HepG2 (cell line): ENCODE results near the gene KLHL17. TPM values are rescaled to one million over a fixed set of nuclear protein-coding genes. Genes with fewer than 3 reads are reported as not detected.

ENCODE experiments used
- CBFB ChIP-seq: sonication (generic); formaldehyde crosslinking; IDR thresholded peaks from 2 replicates; pipeline ENCODE4 v1.4.0; 2020; ENCODE audit warnings: missing genetic modification reagents
- DZIP1 ChIP-seq: sonication (generic); formaldehyde crosslinking; IDR thresholded peaks from 2 replicates; pipeline ENCODE4 v1.5.0; 2020; ENCODE audit warnings: mild to moderate bottlenecking, missing genetic modification reagents
- GFI1 ChIP-seq: sonication (generic); formaldehyde crosslinking; IDR thresholded peaks from 2 replicates; pipeline ENCODE4 v1.5.0; 2020; ENCODE audit warnings: missing genetic modification reagents, mild to moderate bottlenecking, borderline replicate concordance
- HDAC2 ChIP-seq: sonication (generic); formaldehyde crosslinking; IDR thresholded peaks from 2 replicates; pipeline ENCODE4 v1.4.0; 2020; ENCODE audit warnings: missing genetic modification reagents
- IRF1 ChIP-seq: sonication (generic); formaldehyde crosslinking; IDR thresholded peaks from 2 replicates; pipeline ENCODE4 v1.4.0; 2020; ENCODE audit warnings: low read depth, mild to moderate bottlenecking, missing genetic modification reagents
- KDM2A ChIP-seq: sonication (generic); formaldehyde crosslinking; IDR thresholded peaks from 2 replicates; pipeline ENCODE4 v1.4.0; 2020; ENCODE audit warnings: low read depth, missing genetic modification reagents, borderline replicate concordance
- KLF16 ChIP-seq, 2 experiments: sonication (generic) in 1 of 2; formaldehyde crosslinking in 1 of 2; IDR thresholded peaks; 2 replicates each; pipeline versions ENCODE4 v1.6.1 to v1.8.0; 2016 to 2023; ENCODE audit warnings: missing genetic modification reagents in 2 of 2, missing compliant biosample characterization in 1 of 2
- LRRFIP1 ChIP-seq: sonication (generic); formaldehyde crosslinking; conservative IDR thresholded peaks from 2 replicates; pipeline ENCODE4 v1.4.0; 2020; ENCODE audit warnings: missing genetic modification reagents
- MYPOP ChIP-seq: sonication (generic); formaldehyde crosslinking; IDR thresholded peaks from 2 replicates; pipeline ENCODE4 v1.8.1; 2023; ENCODE audit warnings: mild to moderate bottlenecking, moderate library complexity, missing genetic modification reagents
- NCOA2 ChIP-seq: sonication (generic); formaldehyde crosslinking; IDR thresholded peaks from 2 replicates; pipeline ENCODE4 v1.8.0; 2022; ENCODE audit warnings: inconsistent platforms
- NR2F1 ChIP-seq, 2 experiments: fragments of 450-650 bp in 1 of 2; formaldehyde crosslinking in 1 of 2; IDR thresholded peaks; 2 replicates each; pipeline versions ENCODE4 v1.5.0 to v1.6.1; 2016 to 2020; ENCODE audit warnings: mild to moderate bottlenecking in 1 of 2, missing compliant biosample characterization in 1 of 2, missing genetic modification reagents in 1 of 2, moderate library complexity in 1 of 2
- POLR2G ChIP-seq: fragments of 200-400 bp; formaldehyde crosslinking; IDR thresholded peaks from 2 replicates; pipeline ENCODE4 v1.6.1; 2018; ENCODE audit warnings: mild to moderate bottlenecking, low read depth, low read length, moderate library complexity
- PRDM4 ChIP-seq: sonication (generic); formaldehyde crosslinking; IDR thresholded peaks from 2 replicates; pipeline ENCODE4 v1.9.0; 2021; ENCODE audit warnings: missing genetic modification reagents, borderline replicate concordance
- SNAPC2 ChIP-seq: sonication (generic); formaldehyde crosslinking; IDR thresholded peaks from 2 replicates; pipeline ENCODE4 v1.8.1; 2022; ENCODE audit warnings: mild to moderate bottlenecking, missing genetic modification reagents
- SRSF4 ChIP-seq: fragments of 200-400 bp; formaldehyde crosslinking; IDR thresholded peaks from one replicate; pipeline ENCODE4 v1.6.1; 2018; ENCODE audit warnings: mild to moderate bottlenecking, low read depth, low read length, moderate library complexity; ENCODE audit not compliant: poor library complexity, severe bottlenecking
- ZNF235 ChIP-seq: sonication (generic); formaldehyde crosslinking; IDR thresholded peaks from 2 replicates; pipeline ENCODE4 v1.8.1; 2023; ENCODE audit warnings: mild to moderate bottlenecking, missing genetic modification reagents, borderline replicate concordance
- ZNF253 ChIP-seq: sonication (generic); formaldehyde crosslinking; IDR thresholded peaks from 2 replicates; pipeline ENCODE4 v1.8.0; 2022; ENCODE audit warnings: mild to moderate bottlenecking, missing genetic modification reagents, borderline replicate concordance
- ZNF317 ChIP-seq: sonication (generic); formaldehyde crosslinking; IDR thresholded peaks from 2 replicates; pipeline ENCODE4 v1.5.0; 2020; ENCODE audit warnings: mild to moderate bottlenecking, missing genetic modification reagents
- polyA plus RNA-seq, 8 experiments: library from polyadenylated mRNA; depleted of rRNA in 3 of 8; stranded (reverse) in 7 of 8; unstranded in 1 of 8; fragments of >200 nt; fragmentation: Illumina TruSeq in 4 of 8; extraction: Trizol in 4 of 8; gene quantifications; 2 replicates each; pipeline versions ENCODE4 v1.2.1 to v1.2.3, GENCODE V29; 2011 to 2016; ENCODE audit warnings: low read depth in 4 of 8, missing spikeins in 1 of 8, mixed read lengths in 1 of 8; ENCODE audit not compliant: insufficient read depth in 1 of 8
- total RNA-seq, 5 experiments: library from RNA; depleted of rRNA; stranded (reverse); fragments of >200 nt; fragmentation: Illumina TruSeq; extraction: Trizol; gene quantifications; 2 replicates each; pipeline ENCODE4 v1.2.3, GENCODE V29; 2016; ENCODE audit warnings: low read depth in 1 of 5

Gene KLHL17
- total and polyA plus RNA-seq, 2 of the 13 experiments (the other 11 are each of a cell fraction or from before 2014, with no cell fraction given) = 9.3 to 24.7 TPM

- TF ChIP-seq CBFB (CRISPR knock-in tag) (no peak), MYPOP (CRISPR knock-in tag) (0 out of 2 replicates have a peak, but pooled peaks have one; percentile 5), LRRFIP1 (CRISPR knock-in tag) (no peak), SNAPC2 (CRISPR knock-in tag) (peak; percentile 69; the same call in 1 of the 2 replicates), PRDM4 (CRISPR knock-in tag) (no peak), NCOA2 (CRISPR knock-in tag) (no peak), ZNF253 (CRISPR knock-in tag) (peak; percentile 29; the same call in 1 of the 2 replicates), POLR2G (no peak), SRSF4 (no peak), DZIP1 (no peak; the same call in 1 of the 2 replicates), NR2F1 (CRISPR knock-in tag; IDR thresholded peaks at IDR 0.05) (no peak), GFI1 (CRISPR knock-in tag) (peak; percentile 12; the same call in 1 of the 2 replicates), KLF16 (CRISPR knock-in tag; IDR thresholded peaks at IDR 0.05) (0 out of 4 replicates have a peak, but pooled peaks of 1 of the 2 experiments have one; percentile 4), ZNF317 (CRISPR knock-in tag) (peak; percentile 17; the same call in 1 of the 2 replicates), HDAC2 (no peak), ZNF235 (CRISPR knock-in tag) (0 out of 2 replicates have a peak, but pooled peaks have one; percentile 41), KDM2A (CRISPR knock-in tag) (peak; percentile 66; the same call in 1 of the 2 replicates), IRF1 (CRISPR knock-in tag) (no peak)
- TF ChIP-seq, all 625 proteins: peak for 50
These were observed 5.8 kb downstream of the KLHL17 start, which contains the start of gene PLEKHN1 (continued) for GRCh38 chr1:966135-966703.
